Right forelimb (tissue), 1 donor: ENCODE measurements around the gene SNF8.
A peak's percentile ranks its signal among the peaks of the same experiment; 100 is the strongest.

Experiments used
- DNase-seq: peaks from one replicate; pipeline ENCODE4 v3.0.0-alpha.2; 2018

The SNF8 gene

GRCh38 chr17:48928876-48929811, 15.5 kb downstream of the SNF8 start:
- DNase-seq: no peak

- DNase-seq: no peak
Observed at GRCh38 chr17:48927978-48928745, 16.5 kb downstream of the SNF8 start.

- no peak for DNase-seq
Observed at GRCh38 chr17:48925991-48926342, 18.7 kb downstream of the SNF8 start.

- no peak for DNase-seq
Observed at GRCh38 chr17:48925251-48925990, 19.2 kb downstream of the SNF8 start.

GRCh38 chr17:48915459-48916282, 29.0 kb downstream of the SNF8 start:
- DNase-seq: no peak

GRCh38 chr17:48912476-48912875, 32.2 kb downstream of the SNF8 start:
- no peak for DNase-seq

GRCh38 chr17:48910370-48910769, 34.3 kb downstream of the SNF8 start:
- no peak for DNase-seq

- DNase-seq: no peak
Observed at GRCh38 chr17:48909783-48910182, 34.9 kb downstream of the SNF8 start.

GRCh38 chr17:48908853-48909394, 35.7 kb downstream of the SNF8 start:
- DNase-seq: peak; percentile 94

GRCh38 chr17:48908047-48908843, 36.4 kb downstream of the SNF8 start, which contains the start of gene UBE2Z:
Gene UBE2Z, plus strand, starts transcription at chr17:48908407. Its CDS starts 97 bp downstream, at chr17:48908504.
- peak; percentile 98 for DNase-seq

- no peak for DNase-seq
Observed at GRCh38 chr17:48907713-48908046, 37.0 kb downstream of the SNF8 start.

- no peak for DNase-seq
Observed at GRCh38 chr17:48905987-48906515, 38.6 kb downstream of the SNF8 start.

GRCh38 chr17:48904428-48904827, 40.2 kb downstream of the SNF8 start:
- DNase-seq: no peak

- DNase-seq: no peak
Observed at GRCh38 chr17:48903401-48903800, 41.2 kb downstream of the SNF8 start.

GRCh38 chr17:48901241-48901640, 43.4 kb downstream of the SNF8 start:
- no peak for DNase-seq

- no peak for DNase-seq
Observed at GRCh38 chr17:48894886-48895285, 49.8 kb downstream of the SNF8 start.

- DNase-seq: no peak
Observed at GRCh38 chr17:48893646-48894508, 50.8 kb downstream of the SNF8 start.

GRCh38 chr17:48892940-48893645, 51.5 kb downstream of the SNF8 start:
- no peak for DNase-seq

GRCh38 chr17:48890086-48890485, 54.6 kb downstream of the SNF8 start:
- no peak for DNase-seq
